MCF 10A (cell line): ENCODE measurements around the gene HAND2. TPM values are rescaled to one million over a fixed set of nuclear protein-coding genes. Genes with fewer than 3 reads are reported as not detected.

Source experiments
- BruUV-seq: library from RNA; stranded (reverse); fragments of 400-500 nt; replicated peaks from 2 replicates; lab custom pipeline; 2021; lab: Mats Ljungman, UMichigan
- CTCF ChIA-PET: fragments of 300-600 bp; sonication (Branson Sonifier 250); formaldehyde crosslinking; extraction: SDS; loops from one replicate; lab custom pipeline; 2021; ENCODE audit warnings: antibody characterized with exemption, inconsistent platforms; lab: Yijun Ruan, JAX
- POLR2A ChIA-PET: fragments of 300-600, 350-650 bp; sonication (Branson Sonifier 250); formaldehyde crosslinking; extraction: SDS; loops from one replicate; lab custom pipeline; 2020; ENCODE audit warnings: antibody characterized with exemption, inconsistent platforms; lab: Yijun Ruan, JAX
- DNase-seq: peaks from one replicate; pipeline ENCODE4 v3.0.0-alpha.2; 2018; ENCODE audit not compliant: unreplicated experiment
- H3K27ac Mint-ChIP-seq: one replicate; pipeline ENCODE4 v1.8.0; 2022; ENCODE audit warnings: mild to moderate bottlenecking, low read depth, mixed read lengths; ENCODE audit not compliant: unreplicated experiment
- H3K27me3 Mint-ChIP-seq: one replicate; pipeline ENCODE4 v1.8.0; 2022; ENCODE audit warnings: mixed read lengths; ENCODE audit not compliant: insufficient read depth, unreplicated experiment
- H3K36me3 Mint-ChIP-seq: one replicate; pipeline ENCODE4 v1.8.0; 2022; ENCODE audit warnings: mild to moderate bottlenecking, moderate library complexity, mixed read lengths; ENCODE audit not compliant: insufficient read depth, unreplicated experiment
- H3K4me1 Mint-ChIP-seq: one replicate; pipeline ENCODE4 v1.8.0; 2022; ENCODE audit warnings: mixed read lengths; ENCODE audit not compliant: insufficient read depth, unreplicated experiment
- H3K4me3 Mint-ChIP-seq: one replicate; pipeline ENCODE4 v1.8.0; 2022; ENCODE audit warnings: mild to moderate bottlenecking, moderate library complexity, mixed read lengths; ENCODE audit not compliant: unreplicated experiment
- H3K9me3 Mint-ChIP-seq: one replicate; pipeline ENCODE4 v1.8.0; 2022; ENCODE audit warnings: mixed read lengths; ENCODE audit not compliant: unreplicated experiment
- intact Hi-C: fragments of 100-400 bp; cut with micrococcal nuclease; formaldehyde crosslinking; loops from 2 replicates; pipeline ENCODE4 v1.14.1; 2022
- total RNA-seq: library from RNA; stranded (reverse); gene quantifications from 2 replicates; pipeline ENCODE4 v1.2.3, GENCODE V29; 2022
- TF ChIP-seq, protein P1 (sequence below): fragments of 200-600 bp; IDR thresholded peaks from one replicate; pipeline ENCODE4 v1.8.0; 2022; ENCODE audit warnings: antibody characterized with exemption, mild to moderate bottlenecking; ENCODE audit not compliant: unreplicated experiment

The HAND2 gene
- total RNA-seq, 1 experiment from 2014 or later, result not detected

DNA sequence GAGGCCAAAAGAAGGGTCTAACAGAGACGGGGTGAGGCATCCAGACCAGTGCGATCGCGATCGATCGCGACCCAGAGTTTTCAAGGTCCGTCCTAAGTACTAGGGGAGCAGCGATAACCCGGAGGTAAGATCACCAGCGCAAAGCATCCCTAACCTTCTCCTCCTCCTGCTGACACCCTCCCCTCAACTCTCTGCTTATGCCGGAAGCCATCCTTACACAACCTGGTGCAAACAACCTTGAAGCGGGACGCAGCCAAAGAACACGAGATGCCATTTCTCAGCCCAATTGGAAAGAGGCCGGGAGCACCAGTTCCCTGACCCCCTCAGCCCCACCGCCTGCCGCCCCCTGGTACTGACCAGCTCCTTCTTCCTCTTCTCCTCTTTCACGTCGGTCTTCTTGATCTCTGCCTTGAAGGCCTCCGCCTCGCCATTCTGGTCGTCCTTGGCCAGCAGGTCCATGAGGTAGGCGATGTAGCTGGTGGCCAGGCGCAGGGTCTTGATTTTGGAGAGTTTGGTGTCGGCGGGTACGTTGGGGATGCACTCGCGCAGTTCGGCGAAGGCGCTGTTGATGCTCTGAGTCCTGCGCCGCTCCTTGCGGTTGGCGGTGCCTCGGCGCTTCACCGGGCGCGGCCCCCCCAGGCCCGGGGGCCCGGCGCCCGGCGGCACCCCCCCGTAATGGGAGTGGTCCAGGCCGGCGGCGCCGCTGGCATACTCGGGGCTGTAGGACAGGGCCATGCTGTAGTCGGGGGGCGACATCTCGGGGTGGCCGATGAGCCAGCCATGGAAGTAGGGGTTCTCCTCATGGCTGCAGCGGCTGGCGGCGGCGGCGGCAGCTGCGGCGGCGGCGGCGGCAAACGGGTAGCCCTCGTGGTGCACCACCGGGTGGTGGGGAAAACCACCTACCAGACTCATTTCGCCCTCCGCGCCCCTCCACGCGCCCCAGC lies 1.4 kb downstream of the HAND2 start:
- TF ChIP-seq, protein P1, sequence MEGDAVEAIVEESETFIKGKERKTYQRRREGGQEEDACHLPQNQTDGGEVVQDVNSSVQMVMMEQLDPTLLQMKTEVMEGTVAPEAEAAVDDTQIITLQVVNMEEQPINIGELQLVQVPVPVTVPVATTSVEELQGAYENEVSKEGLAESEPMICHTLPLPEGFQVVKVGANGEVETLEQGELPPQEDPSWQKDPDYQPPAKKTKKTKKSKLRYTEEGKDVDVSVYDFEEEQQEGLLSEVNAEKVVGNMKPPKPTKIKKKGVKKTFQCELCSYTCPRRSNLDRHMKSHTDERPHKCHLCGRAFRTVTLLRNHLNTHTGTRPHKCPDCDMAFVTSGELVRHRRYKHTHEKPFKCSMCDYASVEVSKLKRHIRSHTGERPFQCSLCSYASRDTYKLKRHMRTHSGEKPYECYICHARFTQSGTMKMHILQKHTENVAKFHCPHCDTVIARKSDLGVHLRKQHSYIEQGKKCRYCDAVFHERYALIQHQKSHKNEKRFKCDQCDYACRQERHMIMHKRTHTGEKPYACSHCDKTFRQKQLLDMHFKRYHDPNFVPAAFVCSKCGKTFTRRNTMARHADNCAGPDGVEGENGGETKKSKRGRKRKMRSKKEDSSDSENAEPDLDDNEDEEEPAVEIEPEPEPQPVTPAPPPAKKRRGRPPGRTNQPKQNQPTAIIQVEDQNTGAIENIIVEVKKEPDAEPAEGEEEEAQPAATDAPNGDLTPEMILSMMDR, result no peak
- no peaks in the 10 kb centered on the region for H3K27me3 Mint-ChIP-seq
- no peak overlapping the region for H3K27ac Mint-ChIP-seq
- peaks cover 6% of the 10 kb centered on the region for H3K36me3 Mint-ChIP-seq
- no TSS peak for BruUV-seq
- DNase-seq, result no peak
- H3K4me3 Mint-ChIP-seq, result no peak overlapping the region
- POLR2A ChIA-PET, result no interaction called here
- intact Hi-C loops, result no loop called here
- peaks cover 5% of the 10 kb centered on the region for H3K9me3 Mint-ChIP-seq
- CTCF ChIA-PET, result no interaction called here
- no peaks in the 10 kb centered on the region for H3K4me1 Mint-ChIP-seq

DNA sequence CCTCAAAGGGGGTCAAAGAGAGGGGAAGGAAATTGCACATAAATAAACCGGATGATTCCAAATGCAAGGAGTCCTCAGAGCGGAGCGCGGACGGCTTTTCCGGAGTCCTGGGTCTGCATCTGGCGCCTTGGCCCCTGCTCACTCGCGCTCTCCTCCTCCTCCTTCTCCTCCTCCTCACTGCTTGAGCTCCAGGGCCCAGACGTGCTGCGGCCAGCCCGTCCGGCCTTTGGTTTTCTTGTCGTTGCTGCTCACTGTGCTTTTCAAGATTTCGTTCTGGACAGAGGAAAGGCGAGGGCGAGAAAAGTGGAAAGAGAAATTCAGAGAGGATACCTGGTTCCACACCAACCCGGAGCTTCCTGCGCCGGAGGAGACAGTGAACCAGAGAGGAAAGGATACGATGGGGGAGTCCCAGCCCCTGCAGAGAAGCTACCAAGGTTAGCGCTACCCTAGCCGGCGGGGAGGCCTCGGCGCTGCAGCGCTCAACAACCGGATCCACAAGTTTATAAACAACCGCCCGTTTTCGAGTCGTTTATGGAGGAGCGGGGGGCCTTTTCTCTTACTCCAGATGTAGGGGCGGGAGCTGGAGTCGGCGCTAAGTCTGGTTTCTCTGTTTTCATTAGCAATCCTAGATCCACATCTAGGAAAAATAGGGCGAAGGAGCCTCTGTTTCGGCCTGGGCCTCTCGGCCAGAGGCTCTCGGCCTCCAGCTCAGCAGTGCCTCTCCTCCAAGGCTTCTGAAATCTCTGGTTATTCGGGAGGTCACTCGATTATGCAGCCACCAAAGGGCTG lies 2.7 kb downstream of the HAND2 start:
- Mint-ChIP-seq H3K36me3 (peaks cover 6% of the 10 kb centered on the region), H3K27me3 (no peaks in the 10 kb centered on the region), H3K27ac (no peak overlapping the region), H3K4me1 (no peaks in the 10 kb centered on the region), H3K9me3 (peaks cover 5% of the 10 kb centered on the region), H3K4me3 (no peak overlapping the region)
- TF ChIP-seq, protein P1, result no peak
- CTCF ChIA-PET, result no interaction called here
- intact Hi-C loops, result no loop called here
- POLR2A ChIA-PET, result no interaction called here
- DNase-seq, result no peak
- no TSS peak for BruUV-seq

DNA sequence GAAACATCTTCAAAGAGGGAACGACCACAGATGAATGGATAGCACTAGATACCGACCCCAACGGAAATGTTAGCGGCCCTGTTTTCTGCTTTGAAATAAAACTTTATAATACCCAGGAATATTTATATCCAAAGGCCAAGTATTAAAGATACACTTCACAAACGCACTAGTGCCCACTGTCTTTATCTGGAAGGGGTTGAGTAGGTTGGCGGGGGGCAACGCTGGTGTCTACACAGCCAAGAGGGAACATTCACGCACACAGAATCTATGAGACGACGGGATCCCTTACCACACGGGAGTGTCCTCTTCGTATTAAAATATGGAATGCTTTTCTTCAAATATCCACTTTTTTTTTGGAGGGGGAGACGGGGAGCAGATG lies 3.3 kb downstream of the HAND2 start:
- H3K36me3 Mint-ChIP-seq, result peaks cover 6% of the 10 kb centered on the region
- H3K9me3 Mint-ChIP-seq, result peaks cover 5% of the 10 kb centered on the region
- H3K4me3 Mint-ChIP-seq, result no peak overlapping the region
- intact Hi-C loops, result no loop called here
- BruUV-seq, result no TSS peak
- H3K27ac Mint-ChIP-seq, result no peak overlapping the region
- H3K4me1 Mint-ChIP-seq, result no peaks in the 10 kb centered on the region
- POLR2A ChIA-PET, result no interaction called here
- TF ChIP-seq, protein P1, result no peak
- no peaks in the 10 kb centered on the region for H3K27me3 Mint-ChIP-seq
- CTCF ChIA-PET, result no interaction called here
- DNase-seq, result no peak

DNA sequence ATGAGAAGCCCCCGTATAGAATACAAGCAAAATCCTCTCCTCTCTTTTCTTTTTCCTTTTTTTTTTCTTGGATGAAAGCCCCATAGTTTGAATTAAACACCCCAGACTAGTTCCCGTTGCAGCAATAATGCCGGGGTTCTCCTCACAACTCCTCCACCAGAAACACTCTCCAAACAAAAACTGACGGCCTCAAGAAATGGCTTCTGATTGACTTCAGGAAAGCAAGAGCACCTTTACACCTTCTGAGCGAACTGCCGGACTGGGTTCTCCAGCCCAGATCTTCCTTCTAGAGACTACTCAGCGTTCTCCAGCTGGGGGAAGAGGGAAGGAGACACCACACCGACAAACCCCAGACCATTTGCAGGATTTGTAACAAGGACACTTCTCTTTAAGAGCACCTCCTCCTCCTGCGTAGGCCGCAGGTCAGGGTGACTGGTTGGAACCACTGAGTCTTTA lies 4.0 kb downstream of the HAND2 start:
- TF ChIP-seq, protein P1, result no peak
- POLR2A ChIA-PET, result no interaction called here
- Mint-ChIP-seq H3K9me3 (peaks cover 5% of the 10 kb centered on the region), H3K27me3 (no peaks in the 10 kb centered on the region), H3K4me1 (no peaks in the 10 kb centered on the region), H3K4me3 (no peak overlapping the region), H3K27ac (no peak overlapping the region), H3K36me3 (peaks cover 6% of the 10 kb centered on the region)
- intact Hi-C loops, result no loop called here
- no peak for DNase-seq
- CTCF ChIA-PET, result no interaction called here
- no TSS peak for BruUV-seq
